GM21515 (cell line): ENCODE data around the gene SGTA.
A peak's percentile ranks its signal among the peaks of the same experiment; 100 is the strongest.
"Not testable (repeated sequence)": the region's sequence is repeated elsewhere in the genome, so short reads cannot be mapped to it uniquely, and the experiment has no call there.

Experiments used
- ATAC-seq: cut with Tn5 transposase; IDR thresholded peaks from one replicate; pipeline ENCODE4 v1.9.1; 2021; ENCODE audit not compliant: unreplicated experiment

Gene SGTA

DNA sequence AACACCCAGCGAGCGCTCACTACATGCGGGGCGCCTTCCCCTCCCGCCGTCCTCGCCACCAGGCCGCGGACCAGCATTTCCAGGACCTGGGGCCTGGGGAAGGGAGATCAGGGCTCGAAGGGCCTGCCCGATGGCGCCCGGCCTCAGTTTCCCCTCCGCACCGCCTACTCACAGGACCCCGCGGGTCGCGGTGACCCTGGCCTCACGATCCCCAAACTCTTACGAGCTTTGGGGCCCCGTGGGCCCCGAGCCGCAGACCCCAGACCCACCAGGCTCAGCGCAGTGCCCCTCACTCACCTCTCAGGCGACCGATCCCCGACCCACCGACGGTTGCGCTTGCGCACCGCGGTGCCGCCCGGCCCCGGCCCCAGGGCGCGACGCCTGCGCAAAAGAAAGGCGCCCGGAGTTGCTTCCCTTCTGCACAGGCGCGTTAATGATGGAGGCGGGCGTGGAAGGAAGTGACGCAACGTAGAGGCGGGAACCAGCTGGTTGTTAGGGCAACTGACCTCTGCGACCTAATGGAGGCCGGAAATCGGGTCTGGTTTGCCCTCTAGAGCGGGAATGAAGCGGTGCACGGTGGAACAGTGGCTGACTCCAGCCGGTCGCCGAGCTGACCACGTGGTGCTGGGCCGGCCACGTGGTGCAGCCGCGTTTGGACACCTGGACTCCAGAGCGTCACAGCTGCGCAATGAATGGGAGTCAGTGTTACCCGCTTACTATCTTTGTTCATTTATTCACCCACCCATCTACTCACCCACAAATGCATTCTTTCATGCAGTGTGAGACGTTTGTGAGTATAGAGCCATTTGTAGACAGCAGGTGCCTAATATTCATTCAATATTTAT is at the start of gene SGTA:
Gene SGTA, minus strand, starts transcription at position 338 of the 845 bp plus-strand sequence. CDS start 14,205 bp downstream, outside the sequence.
- peak; percentile 72 for ATAC-seq

GRCh38 chr19:2827840-2828489 is 44.9 kb upstream of the SGTA start:
- no peak for ATAC-seq

DNA sequence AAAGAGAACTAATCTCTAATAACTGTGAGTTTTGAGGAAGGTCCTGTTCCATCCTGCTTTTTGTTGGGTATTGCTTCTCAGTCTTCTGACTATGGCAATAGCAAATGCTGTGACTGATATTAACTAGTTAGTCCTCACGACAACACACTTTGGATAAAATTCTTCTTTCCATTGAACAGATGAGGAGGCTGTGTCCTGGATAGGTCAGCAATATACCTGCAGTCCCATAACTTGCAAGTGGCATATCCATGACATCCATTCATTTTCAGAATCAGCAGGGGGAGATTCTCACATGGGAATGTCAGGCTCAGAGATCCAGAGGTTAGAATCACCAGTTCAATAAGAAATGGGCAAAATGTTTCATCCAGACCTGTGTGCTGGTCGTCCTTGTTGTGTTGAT is 43.9 kb upstream of the SGTA start:
- no peak for ATAC-seq

GRCh38 chr19:2824129-2824528 is 41.1 kb upstream of the SGTA start:
- no peak for ATAC-seq

DNA sequence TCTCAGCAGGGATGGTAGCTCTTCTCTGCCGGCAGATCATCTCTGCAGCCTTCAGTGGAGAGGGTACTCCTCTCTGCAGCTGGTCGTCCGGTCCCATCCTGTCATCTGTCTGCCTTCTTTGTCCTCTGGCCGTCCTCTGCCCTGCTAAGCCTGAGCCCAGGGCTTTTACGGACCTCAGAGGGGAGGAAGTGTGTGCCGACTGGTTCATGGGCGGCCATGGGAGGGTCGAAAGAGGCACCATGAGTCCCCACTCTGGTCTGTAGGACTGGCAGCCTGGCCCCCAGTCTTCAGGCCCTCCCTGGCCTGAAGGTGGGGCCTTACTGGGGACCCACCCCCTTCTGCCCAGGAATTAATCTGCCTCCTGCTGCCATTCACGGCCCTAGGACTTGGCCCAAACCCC is 40.6 kb upstream of the SGTA start:
- ATAC-seq, result no peak

GRCh38 chr19:2822846-2823245 is 39.8 kb upstream of the SGTA start:
- no peak for ATAC-seq

DNA sequence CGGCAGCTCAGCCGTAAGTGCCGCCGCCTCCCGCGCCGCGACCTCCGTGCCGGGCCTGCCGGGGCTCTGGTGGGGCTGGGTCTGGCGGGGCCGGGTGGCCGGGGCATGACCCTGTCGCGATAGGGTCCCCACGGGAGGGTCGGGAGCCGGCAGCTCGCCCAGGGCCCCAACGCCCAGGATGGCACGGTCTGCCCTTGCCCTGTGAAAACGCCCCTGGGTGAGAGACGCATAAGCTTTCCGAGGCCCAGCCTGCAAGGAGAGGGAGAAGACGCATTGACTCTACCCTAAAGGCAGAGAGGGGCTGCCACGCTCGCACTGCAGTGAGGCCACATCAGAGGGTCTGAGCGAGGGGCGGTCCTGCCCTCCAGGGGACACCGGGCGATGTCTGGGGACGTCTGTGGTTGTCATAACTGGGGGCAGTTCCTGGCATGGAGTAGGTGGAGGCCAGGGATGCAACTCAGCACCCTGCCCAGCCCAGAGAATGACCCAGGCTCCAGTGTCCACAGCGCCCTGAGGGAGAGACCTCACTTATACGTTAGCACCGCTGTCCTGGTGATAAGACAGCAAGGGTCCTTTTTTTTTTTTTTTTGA is 37.1 kb upstream of the SGTA start:
- no peak for ATAC-seq

- ATAC-seq, result peak; percentile 85
Measured at GRCh38 chr19:2819540-2820111, 36.6 kb upstream of the SGTA start, which contains the start of gene ZNF554. Gene ZNF554 (plus strand): TSS chr19:2819868. CDS start chr19:2820072, 204 bp downstream.

- not testable (repeated sequence) for ATAC-seq
Measured at GRCh38 chr19:2817237-2817829, 34.3 kb upstream of the SGTA start.

GRCh38 chr19:2816641-2817040 is 33.6 kb upstream of the SGTA start:
- no peak for ATAC-seq

GRCh38 chr19:2815923-2816322 is 32.9 kb upstream of the SGTA start:
- ATAC-seq, result no peak

GRCh38 chr19:2815191-2815614 is 32.1 kb upstream of the SGTA start:
- no peak for ATAC-seq

DNA sequence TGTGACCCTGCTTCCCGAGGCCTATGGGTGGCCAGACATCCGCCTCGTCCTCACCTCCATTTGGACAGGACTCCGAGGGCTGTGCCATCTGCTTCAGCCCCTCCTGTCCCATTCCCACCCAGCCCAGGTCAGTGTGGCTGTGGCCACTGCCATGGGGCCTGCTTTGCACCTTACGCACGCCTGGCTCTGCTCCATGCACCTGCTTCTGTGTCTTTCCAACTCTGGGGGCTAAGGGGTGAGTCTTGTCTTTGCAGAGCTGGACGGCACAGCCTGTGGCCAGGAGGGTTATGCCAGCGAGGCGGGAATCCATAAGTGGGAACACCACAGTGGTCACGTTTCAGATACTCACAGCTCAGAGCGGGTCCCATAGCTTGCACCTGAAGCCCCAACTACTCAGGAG is 31.4 kb upstream of the SGTA start:
- ATAC-seq, result no peak

DNA sequence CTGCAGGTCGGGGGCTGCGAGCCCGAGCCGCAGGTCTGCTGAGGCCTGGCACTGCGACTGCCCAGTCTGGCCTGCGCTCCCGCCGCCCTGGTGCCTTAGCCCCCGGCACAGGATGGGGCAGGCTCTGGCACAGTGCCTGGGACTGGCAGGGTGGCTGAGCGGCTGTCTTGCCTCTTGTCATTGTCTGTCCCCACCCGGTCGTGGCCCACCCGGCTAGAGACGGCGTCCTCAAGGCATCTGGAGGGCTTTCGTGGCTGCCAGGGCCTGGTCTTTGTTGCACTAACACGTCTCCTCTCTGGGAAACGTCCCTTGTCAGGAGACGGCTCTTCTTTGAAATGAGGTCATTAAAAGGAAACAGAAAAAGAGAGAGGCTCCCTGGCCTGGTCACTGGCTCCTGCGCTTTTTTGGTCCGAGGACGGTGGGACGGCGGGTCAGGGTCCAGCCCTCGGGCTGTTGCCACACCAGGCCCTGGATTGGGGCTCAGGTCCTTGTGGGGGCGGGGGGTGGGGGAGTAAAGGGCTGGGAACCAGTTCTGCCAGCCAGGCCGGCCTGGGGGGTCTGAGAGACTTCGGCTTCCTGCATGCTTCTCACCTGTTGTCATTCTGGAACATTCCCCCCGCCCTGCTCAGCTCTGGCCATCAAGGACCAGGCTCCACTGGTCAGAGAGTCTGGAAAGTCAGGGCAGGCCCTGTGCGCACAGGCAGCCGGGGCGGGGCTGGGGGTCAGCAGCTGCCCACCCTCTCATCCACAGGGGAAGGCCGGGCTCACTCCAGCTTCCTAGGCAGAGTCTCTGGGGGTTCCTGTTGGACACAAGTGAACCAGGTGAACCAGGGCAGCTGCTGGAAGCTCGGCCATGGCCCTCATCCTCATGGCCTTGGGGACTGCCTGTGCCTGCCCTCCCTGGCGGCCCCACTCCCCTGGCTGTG is 30.4 kb upstream of the SGTA start:
- ATAC-seq, result no peak

GRCh38 chr19:2812414-2813234 is 29.6 kb upstream of the SGTA start:
- no peak for ATAC-seq

DNA sequence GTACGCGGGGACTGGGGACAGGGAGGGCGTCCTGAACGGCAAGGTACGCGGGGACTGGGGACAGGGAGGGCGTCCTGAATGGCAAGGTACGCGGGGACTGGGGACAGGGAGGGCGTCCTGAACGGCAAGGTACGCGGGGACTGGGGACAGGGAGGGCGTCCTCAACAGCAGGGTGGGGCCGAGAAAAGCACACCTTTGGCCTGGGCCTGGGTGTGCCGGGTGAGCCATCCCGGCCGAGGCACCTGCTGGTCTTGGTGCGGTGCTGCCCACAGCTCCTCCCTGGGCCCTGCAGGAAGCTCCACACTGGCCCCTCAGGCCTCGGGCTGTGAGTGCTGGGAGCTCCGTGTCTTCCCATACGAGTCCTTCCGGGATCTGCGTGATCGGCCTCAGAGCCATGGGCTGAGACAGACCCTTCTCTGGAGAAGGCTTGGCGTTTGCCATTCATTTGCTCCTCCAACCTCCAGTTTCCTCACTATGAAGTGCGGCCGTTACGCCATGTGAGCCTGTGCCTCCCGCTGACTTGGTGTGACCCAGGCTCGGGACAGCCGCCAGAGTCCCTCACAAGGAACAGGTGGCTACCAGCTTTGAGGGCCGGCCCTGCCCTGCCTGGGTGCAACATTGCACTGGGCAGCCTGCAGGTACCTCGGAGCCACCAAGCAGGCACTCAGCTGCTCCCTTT is 28.8 kb upstream of the SGTA start:
- no peak for ATAC-seq

DNA sequence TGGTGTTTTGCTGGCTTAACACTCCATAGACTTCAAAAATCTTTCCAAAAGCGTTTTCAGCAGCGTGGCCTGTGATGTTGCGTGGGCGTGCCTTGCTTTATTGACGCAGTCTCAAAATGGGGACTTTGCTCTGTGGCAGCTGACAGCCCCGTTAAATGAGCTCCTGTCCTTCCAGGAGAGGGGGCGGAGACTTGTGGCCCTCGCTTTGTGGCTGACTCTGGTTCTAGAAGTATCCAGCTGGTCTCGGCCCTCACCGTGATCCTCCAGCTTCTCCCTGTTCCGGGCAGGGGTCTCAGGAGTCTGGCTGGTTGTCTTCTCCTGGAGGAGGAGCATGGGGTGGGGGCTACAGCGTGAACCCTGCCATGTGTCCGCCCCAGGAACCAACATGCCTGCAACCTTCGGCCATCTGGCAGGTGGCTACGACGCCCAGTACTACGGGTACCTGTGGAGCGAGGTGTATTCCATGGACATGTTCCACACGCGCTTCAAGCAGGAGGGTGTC is 28.2 kb upstream of the SGTA start:
- no peak for ATAC-seq
